ENCODE measurements around the gene CLDN17.

The CLDN17 gene, protein sequence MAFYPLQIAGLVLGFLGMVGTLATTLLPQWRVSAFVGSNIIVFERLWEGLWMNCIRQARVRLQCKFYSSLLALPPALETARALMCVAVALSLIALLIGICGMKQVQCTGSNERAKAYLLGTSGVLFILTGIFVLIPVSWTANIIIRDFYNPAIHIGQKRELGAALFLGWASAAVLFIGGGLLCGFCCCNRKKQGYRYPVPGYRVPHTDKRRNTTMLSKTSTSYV

DNA sequence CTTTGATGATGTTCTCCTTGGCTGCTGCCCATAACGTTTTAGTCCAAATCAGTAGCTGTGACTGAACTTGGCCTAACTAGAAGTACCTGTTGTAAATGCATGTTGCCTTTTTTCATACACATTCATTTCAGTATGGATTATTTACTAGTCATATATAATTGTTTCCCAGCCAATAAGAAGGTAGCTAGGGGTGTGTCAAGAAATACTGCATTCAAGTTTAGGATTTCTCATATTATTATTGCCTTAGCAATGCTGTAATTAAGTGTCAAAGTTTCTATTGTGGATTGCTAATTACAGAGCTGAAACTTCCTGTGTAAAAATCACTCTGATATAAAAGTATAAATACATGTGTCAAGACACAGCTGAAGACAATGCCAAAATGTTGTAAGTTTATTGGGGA, at the start of gene CLDN17:
CLDN17 (minus strand) TSS at position 101 of the 400 bp plus-strand sequence. CDS start 188 bp downstream, outside the sequence.
- DNase-seq: no peak

DNA sequence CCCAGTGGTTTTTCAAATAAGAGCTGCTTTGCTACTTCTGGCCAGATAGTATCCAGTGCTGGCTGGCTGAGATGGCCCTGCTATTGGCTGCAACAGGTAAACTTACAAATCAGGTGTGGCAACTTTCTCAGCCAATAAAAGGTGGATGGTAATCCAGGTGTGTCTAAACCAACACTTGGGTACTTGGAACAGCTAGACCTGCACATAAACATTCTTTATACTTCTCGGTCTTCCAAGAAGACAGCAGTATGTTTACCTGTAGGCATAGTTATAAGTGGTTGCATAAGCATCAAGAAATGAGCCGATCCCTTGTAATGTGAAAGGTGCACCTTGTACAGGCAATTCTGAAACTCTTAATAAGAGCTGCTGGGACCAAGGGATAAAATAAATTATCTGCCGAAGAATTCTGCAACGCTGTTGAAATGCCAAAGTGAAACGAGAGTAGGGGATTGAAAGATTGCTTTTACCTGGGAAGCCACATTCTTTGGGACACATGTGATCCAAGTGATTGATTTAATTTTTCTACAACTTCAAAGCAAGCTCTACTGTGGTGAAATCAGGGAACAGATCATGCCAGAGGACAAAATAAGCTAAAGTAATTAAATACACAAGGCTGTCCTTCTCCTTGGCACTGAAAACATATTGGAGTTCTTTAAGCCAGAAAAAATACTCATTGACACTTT, 49.6 kb upstream of the CLDN17 start, which contains the start of gene CLDN8:
CLDN8 (minus strand) TSS at position 57 of the 683 bp plus-strand sequence. CDS start 172 bp downstream, outside the sequence.
- DNase-seq: no peak

DNA sequence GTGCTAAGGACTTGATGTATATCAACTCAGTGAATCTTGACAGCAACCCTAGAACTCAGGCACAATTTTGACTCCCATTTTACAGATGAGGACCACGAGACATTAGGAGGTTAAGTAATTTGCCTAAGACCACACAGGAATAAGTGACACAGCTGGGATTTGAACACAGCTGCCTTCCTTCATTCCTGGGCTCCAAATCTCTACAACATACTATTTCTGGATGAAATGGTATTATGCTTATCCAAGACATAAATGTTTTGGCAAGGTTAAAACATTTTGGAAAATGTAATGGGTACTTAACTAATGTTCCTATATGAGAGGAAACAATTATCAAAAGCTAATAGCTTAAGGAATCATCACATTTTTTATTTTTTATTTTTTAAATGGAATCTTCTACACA, 44.5 kb upstream of the CLDN17 start:
- no peak for DNase-seq

GRCh38 chr21:30209601-30210000, 43.0 kb upstream of the CLDN17 start:
- no peak for DNase-seq

- DNase-seq: no peak
These were observed 40.6 kb upstream of the CLDN17 start for GRCh38 chr21:30207252-30207579.

DNA sequence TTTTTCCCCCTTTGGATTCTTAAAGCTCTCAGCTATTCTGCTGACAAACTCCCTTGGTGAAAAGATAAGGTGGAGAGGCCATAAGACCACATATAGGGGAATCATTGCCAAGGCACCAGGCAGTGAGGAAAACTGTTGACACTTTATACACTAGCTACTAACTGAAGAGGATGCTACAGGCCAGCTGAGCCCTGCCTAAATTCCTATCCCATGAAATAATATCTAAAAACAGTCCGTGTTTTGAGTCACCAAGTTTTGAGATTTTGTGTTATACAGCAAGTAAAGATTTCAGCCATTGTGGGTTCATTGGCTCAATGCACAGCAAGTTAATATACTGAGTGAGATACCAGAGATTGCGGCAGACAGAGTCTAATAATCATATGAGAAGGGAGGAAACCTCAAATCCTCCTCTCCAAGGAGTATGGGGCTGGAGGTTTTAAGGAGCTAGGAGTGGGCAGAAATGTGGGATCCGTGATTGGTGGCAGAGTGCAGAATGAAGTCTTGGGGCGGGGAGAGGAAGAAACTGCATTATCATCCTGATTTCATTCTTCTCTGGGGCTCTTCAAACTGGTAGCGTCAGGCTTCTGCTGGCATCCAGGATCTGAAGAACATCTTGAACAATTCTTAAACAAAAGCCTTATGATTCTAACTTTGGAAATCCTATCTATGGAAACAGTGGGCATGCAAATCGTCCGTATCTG, 40.1 kb upstream of the CLDN17 start:
- DNase-seq: no peak

GRCh38 chr21:30200000-30200399, 33.4 kb upstream of the CLDN17 start:
- DNase-seq: no peak

GRCh38 chr21:30194701-30195299, 28.2 kb upstream of the CLDN17 start:
- DNase-seq: no peak

DNA sequence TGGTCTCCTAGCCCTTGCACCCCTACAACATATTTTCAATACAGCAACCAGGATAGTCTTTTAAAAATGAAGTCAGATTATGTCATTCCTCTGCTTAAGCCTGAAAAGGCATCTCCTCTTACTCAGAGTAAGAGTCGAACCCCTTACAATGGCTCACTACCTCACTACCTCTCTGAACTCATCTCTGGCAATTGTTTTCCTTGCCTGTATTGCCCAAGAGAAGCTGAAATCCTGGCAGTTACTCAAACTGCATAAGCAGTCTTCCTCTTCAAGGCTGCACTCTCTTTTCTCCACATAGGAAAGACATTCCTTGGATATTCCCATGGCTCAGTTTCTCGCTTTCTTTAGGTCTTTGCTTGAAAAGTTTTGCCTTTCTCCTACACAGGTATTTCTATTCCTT, 26.6 kb upstream of the CLDN17 start:
- DNase-seq: no peak

DNA sequence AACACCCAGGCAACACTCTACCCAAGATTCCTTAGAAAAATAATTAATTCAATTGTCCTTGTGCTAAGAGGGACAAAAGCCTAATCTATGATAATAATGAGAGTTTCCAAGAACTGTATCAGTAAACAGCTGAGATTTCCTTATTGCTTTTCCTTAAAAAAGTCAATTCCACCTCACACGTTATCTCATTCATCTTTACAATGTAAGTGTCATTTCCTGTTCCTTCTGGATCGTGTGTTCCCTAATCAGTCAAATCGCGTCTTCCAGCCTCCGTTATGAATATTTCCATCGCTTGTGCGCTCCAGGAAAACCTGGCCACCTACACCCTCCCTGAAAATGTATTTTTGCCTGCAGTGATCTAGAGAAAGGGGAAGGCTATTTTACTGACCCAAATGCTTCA, 23.9 kb upstream of the CLDN17 start:
- DNase-seq: no peak

DNA sequence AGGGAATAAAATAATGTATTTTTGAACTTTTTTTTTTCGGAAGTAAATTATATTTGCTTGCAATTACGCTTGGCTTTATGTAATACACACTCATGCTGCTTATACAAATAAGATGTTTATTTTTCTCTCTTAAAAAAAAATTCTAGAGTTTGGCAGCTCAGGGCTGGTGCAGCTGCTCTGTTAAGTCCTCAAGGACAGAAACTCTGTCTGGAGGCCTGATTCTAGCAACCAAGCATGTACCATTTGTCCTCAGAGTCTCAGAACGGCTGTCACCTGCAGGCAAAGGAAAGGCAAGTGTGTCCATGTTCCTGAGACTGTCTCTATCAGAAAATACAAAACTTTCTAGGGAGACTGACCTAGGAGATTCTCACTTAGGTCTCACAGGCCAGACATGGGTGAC, 23.2 kb upstream of the CLDN17 start:
- DNase-seq: no peak

DNA sequence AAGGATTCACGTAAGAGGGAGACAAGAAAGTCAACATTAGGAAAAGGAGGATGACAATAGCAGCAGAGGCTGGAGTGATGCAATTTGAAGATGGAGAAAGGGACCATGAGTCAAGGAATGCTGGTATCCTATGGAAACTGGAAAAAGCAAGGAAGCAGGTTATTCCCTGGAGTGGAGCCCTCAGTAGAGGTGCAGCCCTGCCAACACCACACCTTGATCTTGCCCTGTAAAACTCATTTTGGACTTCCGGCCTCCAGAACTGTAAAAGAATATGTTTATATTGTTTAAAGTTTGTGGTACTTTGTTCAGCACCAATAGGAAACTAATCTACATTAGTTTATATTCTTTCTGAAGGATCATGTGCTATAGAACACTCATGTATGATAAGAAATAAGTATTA, 19.6 kb upstream of the CLDN17 start:
- no peak for DNase-seq

- no peak for DNase-seq
These were observed 1.5 kb upstream of the CLDN17 start for GRCh38 chr21:30168086-30168485.

- DNase-seq: no peak
These were observed 434 bp downstream of the CLDN17 start for GRCh38 chr21:30166171-30166570.

- DNase-seq: no peak
These were observed 1.8 kb downstream of the CLDN17 start for GRCh38 chr21:30164796-30165195.

GRCh38 chr21:30153697-30154340, 12.8 kb downstream of the CLDN17 start:
- no peak for DNase-seq

GRCh38 chr21:30152792-30153191, 13.8 kb downstream of the CLDN17 start:
- DNase-seq: no peak

DNA sequence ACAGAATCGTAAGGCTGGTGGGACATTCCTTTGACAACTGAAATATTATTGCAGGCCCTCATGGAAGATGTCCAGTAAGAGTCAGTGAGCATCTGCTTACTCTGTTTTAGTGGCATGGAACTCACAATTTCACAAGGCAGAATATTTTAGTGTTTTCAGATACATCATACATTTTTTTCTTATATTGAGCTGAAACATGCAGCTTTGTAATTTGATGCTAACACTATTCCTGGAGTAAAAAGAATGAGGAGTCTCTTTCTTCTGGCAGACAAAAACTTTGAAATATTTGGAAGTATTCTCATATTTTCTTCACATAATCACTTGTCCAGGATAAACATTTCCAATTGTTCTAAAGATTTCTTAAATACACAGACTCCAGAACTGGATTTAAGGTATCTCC, 17.7 kb downstream of the CLDN17 start:
- no peak for DNase-seq

DNA sequence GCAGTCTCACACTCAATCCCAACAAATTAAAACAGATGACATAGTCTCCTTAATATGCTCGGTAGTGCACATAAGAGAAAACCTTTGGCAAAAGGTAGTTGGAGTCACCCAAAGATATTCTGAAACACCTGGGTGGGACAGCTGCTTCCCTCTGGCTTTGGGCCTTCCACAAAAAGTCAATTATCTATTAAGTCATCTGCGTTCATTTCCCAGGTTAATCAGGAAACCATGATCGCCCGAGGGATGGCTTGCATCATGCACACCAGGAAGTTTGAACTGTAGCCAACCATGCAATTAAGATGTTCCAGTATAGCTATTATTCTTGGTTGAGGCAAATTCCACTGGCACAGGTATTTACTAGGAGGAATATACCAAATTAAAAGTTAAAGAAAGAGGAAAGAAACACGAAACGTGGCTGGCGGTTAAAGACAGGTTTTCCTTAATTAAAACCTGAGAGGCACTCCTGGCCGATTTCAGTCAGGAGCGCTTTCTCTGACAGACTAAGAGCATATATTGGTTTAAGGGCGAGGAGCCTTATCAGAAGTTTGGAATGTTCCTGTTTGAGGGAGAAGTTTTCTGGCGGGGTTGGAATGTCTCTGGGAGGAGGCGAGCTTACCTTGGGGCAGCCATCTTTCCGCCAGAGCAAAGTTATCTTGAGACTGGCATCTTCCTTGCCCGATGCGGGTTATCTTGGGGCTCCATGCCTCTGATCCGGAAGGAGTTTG, 19.9 kb downstream of the CLDN17 start:
- DNase-seq: no peak

- no peak for DNase-seq
These were observed 28.1 kb downstream of the CLDN17 start for GRCh38 chr21:30138483-30138882.

- DNase-seq: no peak
These were observed 37.4 kb downstream of the CLDN17 start for GRCh38 chr21:30129246-30129645.

DNA sequence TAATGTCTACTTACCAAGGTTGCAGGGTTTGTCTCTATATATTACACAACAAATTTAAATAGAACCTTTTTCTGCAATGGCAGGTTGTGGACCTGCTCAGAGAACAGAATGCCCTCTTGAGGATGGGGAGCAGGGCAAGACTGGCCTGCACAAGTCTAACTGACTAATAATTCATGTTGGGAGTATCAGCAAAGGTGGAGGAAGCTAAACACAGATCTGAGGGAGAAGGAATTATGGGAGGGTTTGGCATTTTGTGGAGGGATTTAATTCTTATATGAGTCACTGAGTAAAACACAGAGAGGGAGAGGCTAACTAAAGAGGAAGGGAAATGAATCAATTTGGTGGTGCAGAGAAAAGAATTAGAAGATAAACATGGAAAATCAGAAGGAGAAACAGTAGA, 40.0 kb downstream of the CLDN17 start:
- no peak for DNase-seq

- no peak for DNase-seq
These were observed 49.0 kb downstream of the CLDN17 start for GRCh38 chr21:30117631-30118030.
